Lung microvascular endothelial cell (primary cell): ENCODE measurements around the gene KRTAP4-3. TPM values are rescaled to one million over a fixed set of nuclear protein-coding genes. Genes with fewer than 3 reads are reported as not detected.
"Not testable (repeated sequence)": the region's sequence is repeated elsewhere in the genome, so short reads cannot be mapped to it uniquely, and the experiment has no call there.

ENCODE experiments used
- DNase-seq, 2 donors: peaks; one replicate each; pipeline versions ENCODE4 v3.0.0 to v3.0.0-alpha.2; 2010; ENCODE audit warnings: low read depth in 2 of 2
- total RNA-seq: library from RNA; depleted of rRNA; stranded (reverse); fragments of >200 nt; gene quantifications from 2 replicates; pipeline ENCODE4 v1.2.1, GENCODE V29; 2014

Gene KRTAP4-3
- total RNA-seq, 1 donor from 2014 or later: not detected

DNA sequence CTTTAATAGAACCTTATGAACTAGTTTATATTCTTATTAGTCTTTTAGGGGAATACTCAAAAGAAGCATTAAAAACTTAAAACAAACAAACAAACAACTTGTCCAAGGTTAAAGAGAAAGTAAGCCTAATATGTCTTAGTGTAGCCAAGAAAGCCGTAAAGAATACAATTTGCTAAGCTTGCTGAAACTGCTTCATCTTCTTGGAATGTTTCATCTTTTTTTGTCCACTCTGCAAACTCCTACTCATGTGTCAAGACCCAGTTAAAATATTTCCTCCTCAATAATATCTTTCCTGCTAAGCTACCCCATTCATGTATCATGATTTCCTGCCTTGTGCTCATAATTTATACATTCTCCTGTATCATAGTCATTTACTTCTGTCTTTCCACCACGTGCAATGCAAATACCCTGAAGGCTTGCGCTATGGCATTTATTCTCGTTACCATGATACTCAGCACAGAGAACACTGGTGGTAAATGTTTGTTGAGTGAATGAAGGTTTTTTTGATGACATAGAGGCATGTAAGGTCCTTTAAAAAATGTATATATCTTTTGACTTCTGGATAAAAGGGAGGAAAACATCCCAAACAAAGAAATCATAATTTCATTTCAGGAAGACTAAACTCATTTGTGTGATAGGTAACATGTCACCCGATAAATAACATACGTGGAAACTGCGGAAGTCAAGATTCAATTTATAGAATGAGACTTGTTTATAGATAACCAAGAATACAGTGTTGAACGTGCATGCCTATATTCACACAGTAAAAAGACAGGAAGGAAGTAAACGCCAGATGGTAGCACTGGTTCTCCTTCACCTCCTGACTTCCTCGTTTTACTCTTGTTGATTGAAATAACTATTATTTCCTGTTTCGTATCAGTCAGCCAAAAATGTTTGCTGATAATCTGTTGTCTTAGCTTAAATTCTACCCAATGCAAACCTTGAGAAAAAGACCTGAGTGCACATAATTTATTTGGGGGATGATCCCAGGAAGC is 48.0 kb downstream of the KRTAP4-3 start:
- peak; percentile 25 to 62 for DNase-seq

DNA sequence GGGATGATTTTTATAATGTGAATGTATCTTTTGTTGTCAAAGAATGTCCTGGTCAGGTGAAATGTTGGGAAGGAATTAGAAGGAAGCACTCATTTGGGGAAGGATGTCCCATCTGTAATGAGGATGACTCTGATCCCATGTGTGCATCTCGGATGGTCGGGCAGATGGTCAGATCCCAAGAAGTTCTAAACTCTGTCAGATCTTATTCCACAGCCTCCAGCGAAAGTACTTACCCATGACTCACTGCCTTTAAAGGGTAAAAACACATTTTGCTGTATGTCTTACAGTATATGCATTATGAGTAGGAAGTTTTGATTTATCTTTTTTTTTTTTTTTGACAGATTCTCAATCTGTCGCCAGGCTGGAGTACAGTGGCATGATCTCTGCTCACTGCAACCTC is 49.3 kb downstream of the KRTAP4-3 start:
- no peak for DNase-seq

DNA sequence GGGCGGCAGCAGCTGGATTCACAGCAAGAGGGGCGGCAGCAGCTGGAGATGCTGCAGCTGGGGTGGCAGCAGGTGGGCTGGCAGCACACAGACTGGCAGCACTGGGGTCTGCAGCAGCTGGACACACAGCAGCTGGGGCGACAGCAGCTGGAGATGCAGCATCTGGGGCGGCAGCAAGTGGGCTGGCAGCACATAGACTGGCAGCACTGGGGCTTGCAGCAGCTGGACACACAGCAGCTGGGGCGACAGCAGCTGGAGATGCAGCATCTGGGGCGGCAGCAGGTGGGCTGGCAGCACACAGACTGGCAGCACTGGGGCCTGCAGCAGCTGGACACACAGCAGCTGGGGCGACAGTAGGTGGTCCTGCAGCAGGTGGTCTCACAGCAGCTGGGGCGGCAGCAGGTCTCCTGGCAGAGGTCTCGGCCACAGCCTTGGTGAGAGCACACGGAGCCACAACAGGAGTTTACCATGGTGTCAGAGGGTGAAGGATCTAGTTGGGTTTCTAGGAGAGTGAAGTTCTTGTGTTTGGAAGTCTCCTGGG is 50.1 kb downstream of the KRTAP4-3 start, which contains the start of gene KRTAP4-11:
Gene KRTAP4-11 (minus strand): TSS at position 528 of the 541 bp plus-strand sequence. CDS start 58 bp downstream, at position 470.
- DNase-seq: not testable (repeated sequence)

Other genes starting within 250 kb of the KRTAP4-3 start
- gene KRT23, start 230.6 kb downstream of the KRTAP4-3 start, total RNA-seq: under 0.01 and 1.6 TPM in 2 replicates
- gene KRT39, start 201.3 kb downstream of the KRTAP4-3 start, total RNA-seq: not detected in 2 replicates
- not detected in 2 replicates for gene KRT40, start 183.9 kb downstream of the KRTAP4-3 start, total RNA-seq
- not detected in 2 replicates for gene KRTAP3-3, start 174.1 kb downstream of the KRTAP4-3 start, total RNA-seq
- gene KRTAP3-2, start 168.3 kb downstream of the KRTAP4-3 start, total RNA-seq: not detected in 2 replicates
- not detected in 2 replicates for gene KRTAP3-1, start 159.1 kb downstream of the KRTAP4-3 start, total RNA-seq
- not detected in 2 replicates for gene KRTAP1-5, start 141.0 kb downstream of the KRTAP4-3 start, total RNA-seq
- gene KRTAP1-4, start 138.0 kb downstream of the KRTAP4-3 start, total RNA-seq: not detected in 2 replicates
- gene KRTAP1-3, start 133.3 kb downstream of the KRTAP4-3 start, total RNA-seq: not detected in 2 replicates
- not detected in 2 replicates for gene KRTAP1-1, start 126.8 kb downstream of the KRTAP4-3 start, total RNA-seq
- gene KRTAP2-1, start 120.9 kb downstream of the KRTAP4-3 start, total RNA-seq: not detected in 2 replicates
- not detected in 2 replicates for gene KRTAP2-2, start 113.0 kb downstream of the KRTAP4-3 start, total RNA-seq
- gene KRTAP2-3, start 108.1 kb downstream of the KRTAP4-3 start, total RNA-seq: not detected in 2 replicates
- not detected in 2 replicates for gene KRTAP2-4, start 102.3 kb downstream of the KRTAP4-3 start, total RNA-seq
- gene KRTAP4-7, start 84.1 kb downstream of the KRTAP4-3 start, total RNA-seq: not detected in 2 replicates
- not detected in 2 replicates for gene KRTAP4-8, start 70.1 kb downstream of the KRTAP4-3 start, total RNA-seq
- gene KRTAP4-16, start 66.0 kb downstream of the KRTAP4-3 start, total RNA-seq: not detected in 2 replicates
- not detected in 2 replicates for gene KRTAP4-9, start 62.8 kb downstream of the KRTAP4-3 start, total RNA-seq
- not detected in 2 replicates for gene KRTAP4-11, start 49.8 kb downstream of the KRTAP4-3 start, total RNA-seq
- not detected in 2 replicates for gene KRTAP4-12, start 44.0 kb downstream of the KRTAP4-3 start, total RNA-seq
- gene KRTAP4-6, start 27.7 kb downstream of the KRTAP4-3 start, total RNA-seq: not detected in 2 replicates
- not detected in 2 replicates for gene KRTAP4-5, start 18.4 kb downstream of the KRTAP4-3 start, total RNA-seq
- not detected in 2 replicates for gene KRTAP4-4, start 7.5 kb downstream of the KRTAP4-3 start, total RNA-seq
- not detected in 2 replicates for gene KRTAP4-2, start 10.0 kb upstream of the KRTAP4-3 start, total RNA-seq
- not detected in 2 replicates for gene KRTAP4-1, start 16.7 kb upstream of the KRTAP4-3 start, total RNA-seq
- not detected in 2 replicates for gene KRTAP9-1, start 21.7 kb upstream of the KRTAP4-3 start, total RNA-seq
- not detected in 2 replicates for gene KRTAP9-2, start 58.4 kb upstream of the KRTAP4-3 start, total RNA-seq
- gene KRTAP9-3, start 64.2 kb upstream of the KRTAP4-3 start, total RNA-seq: not detected in 2 replicates
- gene KRTAP9-8, start 69.8 kb upstream of the KRTAP4-3 start, total RNA-seq: not detected in 2 replicates
- not detected in 2 replicates for gene KRTAP9-4, start 81.5 kb upstream of the KRTAP4-3 start, total RNA-seq
- not detected in 2 replicates for gene KRTAP9-9, start 87.2 kb upstream of the KRTAP4-3 start, total RNA-seq
- not detected in 2 replicates for gene KRTAP9-6, start 97.2 kb upstream of the KRTAP4-3 start, total RNA-seq
- not detected in 2 replicates for gene KRTAP9-7, start 107.5 kb upstream of the KRTAP4-3 start, total RNA-seq
- gene KRTAP29-1, start 134.6 kb upstream of the KRTAP4-3 start, total RNA-seq: not detected in 2 replicates
- gene KRTAP16-1, start 141.1 kb upstream of the KRTAP4-3 start, total RNA-seq: not detected in 2 replicates
- gene KRTAP17-1, start 147.5 kb upstream of the KRTAP4-3 start, total RNA-seq: not detected in 2 replicates
- gene KRT33A, start 182.6 kb upstream of the KRTAP4-3 start, total RNA-seq: not detected in 2 replicates
- gene KRT33B, start 201.6 kb upstream of the KRTAP4-3 start, total RNA-seq: not detected in 2 replicates
- gene KRT34, start 214.1 kb upstream of the KRTAP4-3 start, total RNA-seq: not detected in 2 replicates
- not detected in 2 replicates for gene KRT31, start 229.4 kb upstream of the KRTAP4-3 start, total RNA-seq